HG03342 (cell line): Measurements from ENCODE around the gene AKT3.

Source experiments
- ATAC-seq: cut with Tn5 transposase; IDR thresholded peaks from one replicate; pipeline ENCODE4 v1.9.1; 2021; ENCODE audit warnings: mild to moderate bottlenecking, moderate library complexity; ENCODE audit not compliant: unreplicated experiment

Gene AKT3

GRCh38 chr1:243493156-243494129 is 356.6 kb downstream of the AKT3 start:
- no peak for ATAC-seq

- ATAC-seq: no peak
Observed at GRCh38 chr1:243490748-243491686, 359.0 kb downstream of the AKT3 start.

- ATAC-seq: no peak
Observed at GRCh38 chr1:243489681-243490546, 360.1 kb downstream of the AKT3 start.

GRCh38 chr1:243489158-243489527 is 360.9 kb downstream of the AKT3 start:
- no peak for ATAC-seq

DNA sequence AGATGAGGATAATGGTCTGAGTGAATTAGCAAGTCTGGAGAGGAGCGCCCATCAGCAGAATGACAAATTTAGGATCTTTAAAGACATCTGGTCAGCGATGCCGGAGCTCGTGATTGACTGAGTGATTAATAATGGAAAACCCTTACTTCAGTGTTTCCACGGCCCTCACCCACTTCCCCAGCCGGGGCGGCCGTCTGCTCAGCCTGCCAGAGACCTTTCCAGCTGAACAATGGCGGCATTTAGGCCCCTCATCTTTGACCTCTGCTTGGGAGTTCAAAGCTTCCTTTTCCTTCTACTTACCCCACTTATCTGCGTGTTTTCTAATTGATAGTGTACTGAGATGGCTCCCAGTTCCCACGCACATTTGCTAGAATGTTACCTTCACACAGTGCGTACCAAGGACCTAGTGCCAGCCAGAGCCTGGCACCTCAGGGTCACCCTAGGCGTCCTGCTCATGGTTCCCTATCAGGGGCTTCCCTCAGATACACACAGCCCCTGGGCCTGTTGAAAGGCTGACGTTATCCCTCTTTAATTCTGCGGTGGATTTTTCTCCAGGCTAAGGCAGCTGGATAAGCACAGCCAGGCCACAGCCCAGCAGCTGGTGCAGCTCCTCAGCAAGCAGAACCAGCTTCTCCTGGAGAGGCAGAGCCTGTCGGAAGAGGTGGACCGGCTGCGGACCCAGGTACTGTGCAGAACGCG is 361.4 kb downstream of the AKT3 start:
- ATAC-seq: no peak

DNA sequence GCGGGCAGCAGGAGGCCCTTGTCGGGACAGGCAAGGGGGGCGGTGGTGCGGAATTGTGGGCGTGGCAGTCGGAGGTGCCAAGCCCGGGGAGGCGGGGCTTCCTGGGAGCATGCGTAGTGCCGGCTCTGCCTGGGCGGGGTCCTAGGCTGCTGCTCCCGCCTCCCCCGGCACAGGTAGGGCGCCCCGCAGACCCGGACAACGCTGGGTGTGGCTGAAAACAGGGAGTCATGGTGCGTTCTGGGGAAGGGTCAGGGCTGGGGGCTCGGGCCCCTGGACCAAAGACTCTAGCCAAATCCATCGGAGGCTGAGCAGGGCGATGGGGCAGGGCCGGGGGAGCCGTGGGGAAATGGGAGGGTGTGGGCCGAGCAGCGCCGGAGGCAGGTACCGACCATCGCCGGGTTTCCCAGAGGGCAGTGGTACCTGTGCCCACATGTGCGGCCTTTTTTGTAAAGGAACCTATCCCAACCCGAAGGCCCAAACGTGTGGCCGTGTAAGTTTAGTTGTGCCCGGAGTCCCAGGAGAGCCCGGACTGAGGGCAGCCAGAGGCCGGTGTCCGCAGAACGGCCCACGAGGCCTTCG is 362.3 kb downstream of the AKT3 start:
- ATAC-seq: no peak

GRCh38 chr1:243487036-243487648 is 362.9 kb downstream of the AKT3 start:
- ATAC-seq: no peak

GRCh38 chr1:243483952-243484351 is 366.1 kb downstream of the AKT3 start:
- ATAC-seq: no peak

DNA sequence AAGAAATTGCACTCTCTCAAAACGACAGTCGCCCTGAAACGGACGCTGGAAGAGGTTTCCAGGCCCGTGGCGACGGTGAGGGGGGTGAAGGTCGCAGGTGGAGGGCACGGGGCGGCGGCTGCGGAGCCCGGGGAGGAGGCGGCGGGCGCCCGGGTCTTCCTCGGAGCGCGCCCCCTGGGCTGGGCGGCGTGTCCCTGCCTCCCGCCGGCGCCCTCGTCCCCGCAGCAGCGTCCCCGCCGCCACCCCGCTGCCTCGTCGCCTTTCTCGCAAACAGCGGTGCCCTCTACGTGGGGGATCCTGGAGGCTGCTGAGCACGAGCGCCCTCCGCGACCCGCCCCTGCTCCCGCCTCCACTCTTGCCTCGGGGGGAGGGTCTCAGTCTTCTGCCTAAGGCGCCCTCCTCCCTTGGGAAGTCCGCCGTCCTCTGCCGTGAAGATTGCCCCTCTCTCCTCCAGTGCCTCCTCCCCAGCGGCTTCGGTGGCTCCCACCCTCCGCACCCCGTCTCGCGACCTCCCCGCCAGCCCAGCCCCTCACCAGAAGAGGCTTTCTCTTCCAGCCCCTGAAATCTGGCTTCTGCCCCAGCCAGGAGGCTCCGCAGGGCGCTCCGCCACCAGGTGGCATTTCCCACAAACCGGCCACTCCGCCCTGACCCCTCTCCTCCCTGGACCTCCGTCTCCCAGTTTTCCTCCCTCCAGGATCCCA is 366.8 kb downstream of the AKT3 start:
- no peak for ATAC-seq

DNA sequence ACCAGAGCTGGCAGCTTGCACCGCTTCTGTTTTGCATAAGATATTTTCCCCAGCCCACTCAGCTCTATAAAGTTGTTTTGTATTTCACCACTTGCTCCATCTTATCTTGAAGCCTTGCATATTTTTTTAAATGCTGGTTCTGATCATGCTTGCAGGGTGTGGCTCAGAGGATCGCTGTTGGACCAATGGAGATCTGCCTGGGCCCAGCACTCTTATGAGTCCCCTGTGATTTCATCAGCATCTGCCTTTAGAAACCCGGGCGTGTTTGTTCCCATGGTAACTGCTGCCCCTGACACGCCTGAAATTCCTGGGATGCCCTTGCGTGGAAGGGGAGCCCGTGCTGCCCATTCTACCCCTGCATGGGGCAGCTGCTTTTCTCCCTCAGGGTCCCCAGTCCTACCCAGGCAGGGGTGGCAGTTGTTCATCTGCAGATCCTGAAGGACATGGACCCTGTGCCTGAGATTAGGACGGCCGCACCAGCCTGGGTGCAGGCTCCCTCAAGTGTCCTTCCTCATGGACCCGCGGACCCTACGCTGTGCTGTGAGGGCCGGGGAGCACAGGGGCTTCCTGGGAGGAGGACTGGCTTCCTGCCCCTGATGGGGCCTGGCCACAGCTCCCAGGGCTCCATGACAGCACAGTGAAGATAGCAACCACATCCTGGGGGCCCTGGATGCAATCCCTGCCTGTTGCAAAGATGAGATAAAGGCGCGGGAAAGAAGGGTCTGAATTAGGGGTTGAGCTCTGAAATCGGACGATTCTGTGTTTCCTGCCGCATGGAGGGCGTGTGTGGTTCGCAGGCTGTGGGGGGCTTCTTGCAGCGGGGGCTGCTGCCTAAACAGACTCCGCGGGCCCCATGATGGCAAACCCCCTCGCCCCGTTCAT is 367.7 kb downstream of the AKT3 start:
- ATAC-seq: no peak

DNA sequence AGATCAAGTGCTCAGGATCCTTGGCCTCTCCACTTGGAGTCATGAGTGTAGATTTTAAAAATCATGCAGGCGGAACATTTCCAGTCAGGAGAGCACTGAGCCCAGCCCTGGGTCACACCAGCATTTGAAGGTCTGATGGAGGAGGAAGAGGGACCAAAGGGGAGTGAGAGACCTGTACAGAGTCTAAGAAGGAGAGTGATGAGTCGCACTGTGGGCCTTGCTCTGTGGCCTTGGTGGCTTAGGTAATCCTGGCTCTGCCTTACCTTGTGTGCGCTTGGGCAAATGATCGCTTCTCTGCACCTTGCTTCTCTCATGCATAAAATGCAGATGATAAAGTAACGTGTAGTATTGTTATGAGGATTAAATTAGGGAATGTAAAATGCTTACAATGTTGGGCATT is 368.9 kb downstream of the AKT3 start:
- no peak for ATAC-seq

DNA sequence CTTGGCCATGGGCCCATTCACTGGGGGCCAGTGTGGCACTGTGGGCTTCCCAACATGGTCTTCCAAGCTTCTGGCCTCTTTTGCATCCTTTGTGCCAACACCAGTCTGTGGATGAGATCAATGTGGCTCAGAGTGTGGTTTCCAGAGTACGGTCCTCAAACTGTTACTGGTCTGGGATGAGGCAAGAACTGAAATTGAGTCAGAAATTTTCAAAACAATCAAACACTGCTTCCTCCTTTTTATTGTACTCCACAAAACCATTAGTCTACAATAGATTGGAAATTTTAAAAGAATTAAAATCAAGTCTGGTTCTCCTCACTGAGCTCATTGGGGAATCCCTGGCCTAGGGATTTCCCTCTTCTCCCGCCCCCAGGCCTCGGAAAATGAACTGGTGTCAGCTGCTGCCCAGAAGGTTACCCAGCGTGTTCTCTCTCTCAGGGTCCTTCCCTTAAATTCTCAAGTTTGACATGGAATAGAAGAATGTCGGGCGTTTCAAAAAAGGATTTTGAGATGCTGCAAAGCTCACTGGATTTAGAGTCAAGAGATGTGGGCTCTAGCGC is 372.2 kb downstream of the AKT3 start:
- no peak for ATAC-seq

DNA sequence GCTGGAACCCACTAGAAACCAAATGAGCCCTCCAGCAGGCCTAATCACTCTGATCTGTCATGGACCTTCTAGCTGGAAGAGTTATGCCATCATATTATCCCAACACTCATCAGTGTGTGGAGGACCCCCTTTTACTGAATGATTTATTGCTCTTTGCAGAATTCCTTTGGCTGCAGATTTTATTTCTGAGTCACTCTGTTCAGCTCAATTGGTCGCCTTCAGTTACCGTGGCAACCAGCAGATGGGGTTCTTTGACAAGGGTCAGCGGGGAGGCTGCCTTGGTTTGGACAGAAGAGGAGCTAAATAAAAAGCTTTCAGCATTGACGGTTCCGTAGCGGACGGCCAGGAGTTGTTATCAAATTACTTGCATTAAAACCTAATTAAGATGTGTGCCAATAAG is 374.1 kb downstream of the AKT3 start:
- ATAC-seq: no peak

DNA sequence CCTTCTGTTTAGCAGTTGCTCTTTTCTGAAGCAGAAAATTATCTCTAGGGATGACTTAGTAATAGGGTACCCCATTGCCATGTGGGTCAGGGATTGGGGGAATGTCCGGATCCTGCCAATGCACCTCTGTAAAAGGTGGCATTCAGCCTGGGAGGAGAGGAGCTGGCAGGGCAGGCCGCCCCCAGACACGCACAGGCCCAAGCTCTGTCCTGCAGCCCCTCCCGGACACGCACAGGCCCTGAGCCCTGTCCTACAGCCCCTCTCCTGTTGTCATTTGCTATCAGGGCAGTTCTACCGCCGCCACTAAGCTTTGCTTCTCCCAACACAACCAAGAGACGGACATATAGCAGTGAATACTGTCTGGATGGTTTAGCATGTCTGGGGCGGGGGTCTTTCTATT is 375.1 kb downstream of the AKT3 start:
- no peak for ATAC-seq

DNA sequence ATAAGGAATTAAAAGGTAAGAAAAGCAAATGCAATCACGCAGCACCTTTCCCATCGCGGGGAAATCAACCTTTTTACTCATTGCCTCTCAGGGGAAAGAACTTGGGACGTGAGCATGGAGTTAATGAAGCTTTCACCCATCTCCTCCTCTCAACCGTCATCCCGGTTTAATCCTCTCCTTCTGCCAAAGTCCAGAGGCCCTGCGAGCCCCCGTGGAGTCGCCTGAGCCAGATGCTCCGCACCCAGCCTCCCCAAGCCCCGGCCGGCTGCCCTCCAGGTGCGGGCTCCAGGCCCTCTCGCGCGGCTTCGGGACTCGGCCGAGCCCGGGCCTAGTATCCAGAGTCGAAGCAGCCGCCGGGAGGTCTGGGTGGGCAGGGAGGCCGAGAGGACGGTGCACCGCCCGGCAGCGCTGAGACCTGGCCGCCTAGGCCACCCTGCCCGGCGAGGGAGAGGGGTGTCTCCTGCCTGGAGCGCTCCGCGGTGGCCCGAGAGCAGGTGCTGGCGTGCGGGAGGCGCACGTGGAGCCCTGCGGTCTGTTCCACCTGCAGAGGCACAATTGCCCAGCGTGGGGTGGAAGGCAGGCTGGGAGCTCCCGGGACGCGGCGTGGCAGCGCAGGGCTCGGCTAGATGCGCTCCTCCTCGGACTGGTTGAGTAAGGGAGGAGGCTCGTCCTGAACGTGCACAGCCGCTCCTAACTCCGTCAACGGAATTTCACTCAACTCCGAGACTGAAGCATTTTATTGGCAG is 375.7 kb downstream of the AKT3 start:
- no peak for ATAC-seq

- no peak for ATAC-seq
Observed at GRCh38 chr1:243473227-243474135, 376.6 kb downstream of the AKT3 start.
